GM10847 (cell line): Measurements from ENCODE around the gene ITM2C.

Experiments
- POLR2A ChIP-seq: IDR thresholded peaks from 2 replicates; pipeline ENCODE4 v1.6.1; 2011; ENCODE audit not compliant: insufficient read length; ENCODE audit errors: extremely low read depth

The ITM2C gene

DNA sequence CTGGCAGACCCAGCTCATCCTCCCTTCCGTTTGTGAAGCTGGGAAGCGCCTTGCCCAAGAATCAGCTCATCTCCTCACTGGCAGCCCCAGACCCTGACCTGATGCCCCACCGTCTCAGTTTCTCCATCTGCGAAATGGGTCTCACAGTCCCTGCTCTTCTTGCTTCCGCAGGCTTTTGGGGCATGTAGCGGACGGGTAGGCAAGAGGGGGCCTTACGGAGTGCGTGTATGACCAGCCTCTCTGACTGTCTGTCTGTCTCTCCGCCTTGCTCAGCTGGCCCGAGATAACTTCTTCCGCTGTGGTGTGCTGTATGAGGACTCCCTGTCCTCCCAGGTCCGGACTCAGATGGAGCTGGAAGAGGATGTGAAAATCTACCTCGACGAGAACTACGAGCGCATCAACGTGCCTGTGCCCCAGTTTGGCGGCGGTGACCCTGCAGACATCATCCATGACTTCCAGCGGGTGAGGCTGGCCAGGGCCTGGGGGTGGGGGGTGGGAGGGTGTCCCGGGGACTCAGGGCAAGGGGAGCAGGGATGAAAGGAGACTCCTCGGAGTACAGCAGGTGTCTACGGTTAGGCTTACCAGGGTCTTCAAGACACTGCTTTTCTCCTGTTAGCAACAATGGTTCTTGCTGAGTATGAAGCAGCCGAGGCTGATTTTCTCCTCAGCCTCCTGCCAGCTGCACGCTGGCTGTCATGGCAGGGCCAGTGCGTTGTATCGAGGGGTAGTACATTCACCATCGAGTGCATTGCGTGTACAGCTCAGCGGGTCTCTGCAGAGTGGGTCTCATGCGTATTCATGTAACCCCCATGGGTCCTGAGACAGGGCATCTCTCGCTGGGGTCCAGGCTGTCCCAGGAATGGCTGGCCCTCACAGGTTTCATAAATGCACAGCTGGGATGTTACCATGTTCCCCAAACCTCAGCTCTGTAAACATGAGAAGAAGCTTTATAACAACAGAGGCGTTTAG is 10.9 kb downstream of the ITM2C start:
- TF ChIP-seq POLR2A: no peak

DNA sequence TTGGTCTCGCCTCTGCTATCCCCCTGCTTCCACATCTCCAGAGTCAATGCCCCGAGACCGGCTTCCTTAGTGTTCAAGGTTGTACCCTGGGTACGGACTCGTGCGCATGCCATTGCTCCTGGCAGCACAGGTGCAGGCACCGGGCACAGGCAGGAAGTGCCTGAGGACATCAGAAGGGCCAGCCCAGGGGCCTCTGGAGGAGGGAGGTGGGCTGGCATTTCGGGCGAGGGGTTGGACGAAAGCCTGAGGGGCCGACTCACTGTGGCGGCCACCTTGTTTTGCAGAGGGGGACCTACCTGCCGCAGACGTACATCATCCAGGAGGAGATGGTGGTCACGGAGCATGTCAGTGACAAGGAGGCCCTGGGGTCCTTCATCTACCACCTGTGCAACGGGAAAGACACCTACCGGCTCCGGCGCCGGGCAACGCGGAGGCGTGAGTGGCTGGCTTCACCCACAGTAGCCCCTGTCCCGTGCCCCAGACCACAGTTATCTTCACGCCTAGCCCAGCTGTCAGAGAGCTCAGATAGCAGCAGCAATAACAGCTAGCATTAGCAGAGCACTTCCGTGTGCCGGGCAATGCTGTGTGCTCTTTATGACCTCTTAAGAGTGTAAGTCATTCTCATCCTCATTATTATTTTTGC is 12.5 kb downstream of the ITM2C start:
- TF ChIP-seq POLR2A: no peak

DNA sequence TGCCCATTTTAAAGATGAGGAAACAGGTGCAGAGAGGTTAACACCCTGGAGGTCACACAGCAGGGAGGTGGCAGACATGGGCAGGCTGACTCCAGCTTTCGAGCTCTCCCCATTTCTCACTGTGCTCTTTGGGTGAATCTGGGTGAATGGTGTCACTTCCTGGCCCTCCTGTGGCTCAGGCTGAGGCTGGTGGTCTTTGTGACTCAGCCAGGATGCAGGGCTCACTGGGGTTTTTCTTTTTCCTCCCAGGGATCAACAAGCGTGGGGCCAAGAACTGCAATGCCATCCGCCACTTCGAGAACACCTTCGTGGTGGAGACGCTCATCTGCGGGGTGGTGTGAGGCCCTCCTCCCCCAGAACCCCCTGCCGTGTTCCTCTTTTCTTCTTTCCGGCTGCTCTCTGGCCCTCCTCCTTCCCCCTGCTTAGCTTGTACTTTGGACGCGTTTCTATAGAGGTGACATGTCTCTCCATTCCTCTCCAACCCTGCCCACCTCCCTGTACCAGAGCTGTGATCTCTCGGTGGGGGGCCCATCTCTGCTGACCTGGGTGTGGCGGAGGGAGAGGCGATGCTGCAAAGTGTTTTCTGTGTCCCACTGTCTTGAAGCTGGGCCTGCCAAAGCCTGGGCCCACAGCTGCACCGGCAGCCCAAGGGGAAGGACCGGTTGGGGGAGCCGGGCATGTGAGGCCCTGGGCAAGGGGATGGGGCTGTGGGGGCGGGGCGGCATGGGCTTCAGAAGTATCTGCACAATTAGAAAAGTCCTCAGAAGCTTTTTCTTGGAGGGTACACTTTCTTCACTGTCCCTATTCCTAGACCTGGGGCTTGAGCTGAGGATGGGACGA is 13.2 kb downstream of the ITM2C start:
- TF ChIP-seq POLR2A: no peak

DNA sequence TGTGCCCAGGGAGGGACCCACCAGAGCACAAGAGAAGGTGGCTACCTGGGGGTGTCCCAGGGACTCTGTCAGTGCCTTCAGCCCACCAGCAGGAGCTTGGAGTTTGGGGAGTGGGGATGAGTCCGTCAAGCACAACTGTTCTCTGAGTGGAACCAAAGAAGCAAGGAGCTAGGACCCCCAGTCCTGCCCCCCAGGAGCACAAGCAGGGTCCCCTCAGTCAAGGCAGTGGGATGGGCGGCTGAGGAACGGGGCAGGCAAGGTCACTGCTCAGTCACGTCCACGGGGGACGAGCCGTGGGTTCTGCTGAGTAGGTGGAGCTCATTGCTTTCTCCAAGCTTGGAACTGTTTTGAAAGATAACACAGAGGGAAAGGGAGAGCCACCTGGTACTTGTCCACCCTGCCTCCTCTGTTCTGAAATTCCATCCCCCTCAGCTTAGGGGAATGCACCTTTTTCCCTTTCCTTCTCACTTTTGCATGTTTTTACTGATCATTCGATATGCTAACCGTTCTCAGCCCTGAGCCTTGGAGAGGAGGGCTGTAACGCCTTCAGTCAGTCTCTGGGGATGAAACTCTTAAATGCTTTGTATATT is 14.0 kb downstream of the ITM2C start:
- no peak for TF ChIP-seq POLR2A

DNA sequence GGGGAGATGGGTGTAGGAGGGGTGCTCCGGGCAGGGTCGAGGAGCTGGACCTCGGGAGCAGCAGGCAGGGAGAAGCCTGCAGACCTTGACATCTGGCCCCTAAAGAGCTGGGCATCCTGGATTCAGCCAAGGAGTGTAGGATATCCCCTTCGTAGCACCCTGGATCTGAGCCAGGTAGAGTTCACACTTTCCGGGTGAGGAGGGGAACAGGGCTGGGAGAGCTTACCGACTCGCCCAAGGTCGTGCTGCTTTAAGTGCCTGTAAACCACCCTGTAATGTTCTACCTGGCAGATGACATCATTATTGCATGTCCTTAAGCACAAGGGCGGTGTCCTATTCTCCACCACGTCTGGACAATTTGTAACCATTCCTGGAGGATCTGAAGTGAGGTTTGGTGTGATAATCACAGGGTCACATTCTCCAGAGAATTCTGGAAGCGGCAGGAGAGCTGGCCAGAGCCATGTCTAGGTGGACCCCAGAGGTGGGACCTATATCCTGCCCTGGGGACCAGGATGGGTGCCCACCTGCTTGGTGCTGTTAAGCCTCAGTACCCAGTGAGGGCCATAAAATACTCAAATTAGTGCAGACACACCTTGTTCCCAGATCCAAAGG is 14.6 kb downstream of the ITM2C start:
- TF ChIP-seq POLR2A: no peak

DNA sequence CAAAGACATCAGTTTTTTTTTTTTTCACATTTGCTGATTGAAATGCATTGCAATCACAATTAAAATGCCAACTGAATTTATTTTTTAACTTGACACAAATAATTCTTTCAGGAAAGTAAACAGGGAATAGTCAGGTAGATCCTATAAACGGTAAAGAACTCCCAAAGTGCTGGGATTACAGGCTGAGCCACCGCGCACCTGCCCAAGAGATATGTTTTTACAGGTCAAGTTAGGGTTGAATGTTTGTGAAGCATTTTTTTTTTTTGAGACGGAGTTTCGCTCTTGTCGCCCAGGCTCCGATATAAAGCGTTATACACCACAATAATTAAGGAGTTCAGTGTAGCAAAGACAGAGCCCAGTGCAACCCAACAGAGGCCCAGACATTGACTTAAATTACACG is 15.1 kb downstream of the ITM2C start:
- TF ChIP-seq POLR2A: no peak

DNA sequence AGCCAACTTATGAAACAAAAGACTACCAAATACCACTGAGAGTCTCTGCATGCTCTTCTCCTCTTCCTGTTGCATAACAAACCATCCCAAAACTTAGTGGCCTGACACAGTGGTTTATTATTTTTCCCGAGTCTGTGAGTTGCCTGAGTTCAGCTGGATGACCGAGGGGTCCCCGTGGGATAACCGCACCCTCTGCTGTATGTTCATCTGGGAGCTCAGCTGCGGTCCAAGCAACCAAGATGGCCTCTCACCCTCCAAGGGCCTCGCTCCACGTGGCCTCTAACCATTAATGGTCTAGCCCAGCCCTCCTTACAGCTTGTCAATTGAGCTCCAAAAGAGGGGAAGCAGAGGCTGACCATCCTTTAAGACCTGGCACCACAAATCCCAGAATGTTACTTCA is 17.1 kb downstream of the ITM2C start:
- TF ChIP-seq POLR2A: no peak

DNA sequence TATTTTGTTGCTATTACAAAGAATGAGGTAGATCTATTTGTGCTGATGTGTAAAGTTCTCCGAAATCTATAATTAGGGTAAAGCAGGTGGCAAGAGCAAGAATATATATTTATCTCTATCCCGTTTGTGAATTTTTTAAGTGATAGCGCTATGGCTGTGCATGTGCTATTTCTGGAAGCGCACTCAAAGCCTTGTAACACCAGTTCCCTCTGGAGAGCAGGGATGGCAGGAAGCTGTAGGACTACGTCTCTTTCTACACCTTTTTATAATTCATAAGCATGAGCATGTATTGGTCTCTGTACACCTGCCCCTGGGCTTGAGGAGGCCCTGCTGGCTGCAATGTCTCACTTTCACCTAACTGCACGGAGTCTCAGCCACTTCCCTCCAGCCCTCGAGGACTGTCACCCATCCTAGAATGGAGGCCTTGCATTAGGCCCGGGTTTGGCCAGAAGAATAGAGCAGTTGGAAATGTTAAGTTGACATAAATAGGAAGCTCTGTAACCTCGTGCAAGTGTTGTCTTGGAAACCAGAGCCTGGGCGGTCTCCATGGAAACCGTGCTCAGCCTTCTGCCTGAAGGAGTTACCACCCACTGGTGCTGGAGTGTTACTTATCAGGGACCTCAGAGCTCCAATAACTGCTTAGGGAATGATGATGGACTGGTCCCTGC is 20.9 kb downstream of the ITM2C start:
- TF ChIP-seq POLR2A: no peak

DNA sequence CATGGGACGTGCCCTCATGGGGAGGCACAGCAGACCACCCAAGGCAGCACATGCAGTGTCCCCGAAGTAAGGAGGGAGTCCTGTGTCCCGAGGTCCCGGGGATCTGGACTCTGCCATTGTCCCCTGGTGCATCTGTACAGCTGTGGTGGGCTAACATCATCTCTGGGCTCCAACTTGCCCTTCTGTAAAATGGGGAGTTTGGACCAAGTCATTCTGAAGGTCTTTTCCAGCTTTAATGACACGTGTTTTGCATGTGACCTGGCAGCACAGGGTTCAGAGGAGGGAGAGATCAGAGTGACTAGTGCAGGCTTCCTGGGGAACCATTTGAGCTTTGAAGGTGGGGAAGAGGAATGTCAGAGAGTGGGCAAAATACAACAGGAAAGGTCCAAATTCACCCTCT is 21.5 kb downstream of the ITM2C start:
- TF ChIP-seq POLR2A: no peak

DNA sequence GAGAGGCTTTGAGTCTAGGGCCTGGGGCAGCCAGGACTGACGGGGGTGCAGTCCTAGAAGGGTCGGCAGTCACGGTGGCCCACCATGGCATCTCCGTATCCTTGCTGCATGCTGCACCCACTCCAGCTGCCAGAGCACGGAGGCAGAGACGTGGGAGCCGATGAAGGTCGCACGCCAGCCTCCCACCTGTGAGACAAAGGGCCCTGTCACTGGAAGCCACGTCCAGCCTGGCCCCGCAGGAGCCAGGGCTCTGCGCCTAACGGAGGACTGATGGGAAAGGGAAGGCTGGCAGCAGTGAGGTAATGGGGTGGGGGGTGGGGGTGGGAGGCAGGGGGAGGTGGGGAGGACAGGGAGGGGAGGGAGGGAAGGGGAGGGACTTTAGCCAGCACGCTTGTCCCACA is 21.9 kb downstream of the ITM2C start:
- no peak for TF ChIP-seq POLR2A

DNA sequence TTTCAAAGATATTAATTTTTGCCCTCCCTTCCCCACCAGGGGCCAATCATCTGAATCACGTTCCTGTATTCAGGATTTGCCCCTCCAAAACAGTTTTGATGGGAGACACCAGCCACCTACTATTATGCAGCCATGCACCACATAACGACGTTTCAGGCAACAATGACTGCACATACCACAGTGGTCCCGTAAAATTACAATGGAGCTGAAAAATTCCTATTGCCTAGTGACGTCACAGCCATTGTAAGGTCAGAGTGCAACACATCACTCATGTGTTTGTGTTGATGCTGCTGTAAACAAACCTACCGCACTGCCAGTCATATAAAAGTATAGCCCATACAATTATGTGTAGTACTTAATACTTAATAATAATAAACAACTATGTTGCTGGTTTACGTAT is 22.6 kb downstream of the ITM2C start:
- no peak for TF ChIP-seq POLR2A

DNA sequence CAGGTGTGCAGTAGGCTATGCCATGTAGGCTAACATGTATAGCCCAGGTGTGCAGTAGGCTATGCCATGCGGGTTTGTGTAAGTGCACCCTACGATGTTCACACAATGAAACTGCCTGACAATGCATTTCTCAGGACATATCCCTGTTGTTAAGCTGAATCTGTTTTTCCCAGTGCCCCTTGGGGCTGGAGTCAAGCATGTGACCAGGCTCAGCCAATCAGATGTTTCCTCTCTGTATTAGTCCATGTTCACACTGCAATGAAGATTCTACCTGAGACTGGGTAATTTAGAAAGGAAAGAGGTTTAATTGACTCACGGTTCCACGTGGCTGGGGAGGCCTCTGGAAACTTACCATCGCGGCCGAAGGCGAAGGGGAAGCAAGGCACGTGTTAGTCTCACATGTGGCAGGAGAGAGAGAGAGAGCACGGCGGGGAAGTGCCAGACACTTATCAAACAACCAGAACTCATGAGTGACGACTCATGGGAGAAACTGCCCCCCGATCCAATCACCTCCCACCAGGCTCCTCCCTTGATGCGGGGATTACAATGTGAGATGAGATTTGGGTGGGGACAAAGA is 24.2 kb downstream of the ITM2C start:
- no peak for TF ChIP-seq POLR2A

DNA sequence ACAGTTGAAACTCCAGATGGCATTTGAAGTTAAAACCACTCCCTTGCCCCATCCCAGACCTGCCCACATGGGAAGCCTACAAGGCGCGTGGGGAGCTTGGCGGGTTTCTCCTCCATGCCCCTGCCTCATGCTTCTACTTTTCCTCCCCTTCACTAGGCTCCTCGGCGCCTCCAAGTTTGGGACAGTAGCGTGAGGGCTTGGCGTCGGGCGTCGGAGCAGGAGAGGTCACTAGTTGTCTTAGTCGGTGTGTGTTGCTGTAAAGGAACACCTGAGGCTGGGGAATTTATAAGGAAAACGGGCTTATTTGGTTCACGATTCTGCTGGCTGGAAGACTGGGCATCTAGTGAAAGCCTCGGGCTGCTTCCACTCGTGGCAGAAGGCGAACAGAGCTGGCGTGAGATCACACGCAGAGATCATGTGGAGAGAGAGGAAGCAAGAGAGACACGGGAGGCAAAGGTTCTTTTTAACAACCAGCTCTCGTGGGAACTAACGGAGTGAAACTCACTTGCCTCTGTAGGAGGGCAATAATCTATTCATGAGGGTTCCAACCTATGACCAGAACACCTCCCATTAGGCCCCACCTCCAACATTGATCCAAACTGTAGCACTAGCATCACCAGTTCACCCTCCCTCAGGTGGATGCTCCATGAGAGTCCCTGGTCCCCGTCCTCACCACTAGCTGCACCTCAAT is 25.3 kb downstream of the ITM2C start:
- TF ChIP-seq POLR2A: no peak
